Measurements from ENCODE around the gene SRSF12.

Gene SRSF12

GRCh38 chr6:89059227-89059626 lies 58.6 kb downstream of the SRSF12 start:
- TF ChIP-seq CTCF (IDR thresholded peaks at IDR 0.05; ENCODE audit: borderline replicate concordance, insufficient read depth, low read depth, low read length) = no peak
- H3K4me3 ChIP-seq (ENCODE audit: low read depth, low read length) = no peak overlapping the region

- no peak overlapping the region for H3K4me3 ChIP-seq (ENCODE audit: low read depth, low read length)
- TF ChIP-seq CTCF (IDR thresholded peaks at IDR 0.05; ENCODE audit: borderline replicate concordance, insufficient read depth, low read depth, low read length) = no peak
Observed at GRCh38 chr6:89058627-89059026, 59.2 kb downstream of the SRSF12 start.

GRCh38 chr6:89057759-89058158 lies 60.1 kb downstream of the SRSF12 start:
- H3K4me3 ChIP-seq (ENCODE audit: low read depth, low read length) = no peak overlapping the region
- no peak for TF ChIP-seq CTCF (IDR thresholded peaks at IDR 0.05; ENCODE audit: borderline replicate concordance, insufficient read depth, low read depth, low read length)

GRCh38 chr6:89054208-89054607 lies 63.7 kb downstream of the SRSF12 start:
- H3K4me3 ChIP-seq (ENCODE audit: low read depth, low read length) = no peak overlapping the region
- no peak for TF ChIP-seq CTCF (IDR thresholded peaks at IDR 0.05; ENCODE audit: borderline replicate concordance, insufficient read depth, low read depth, low read length)

- no peak overlapping the region for H3K4me3 ChIP-seq (ENCODE audit: low read depth, low read length)
- no peak for TF ChIP-seq CTCF (IDR thresholded peaks at IDR 0.05; ENCODE audit: borderline replicate concordance, insufficient read depth, low read depth, low read length)
Observed at GRCh38 chr6:89051676-89052075, 66.2 kb downstream of the SRSF12 start.

GRCh38 chr6:89050697-89051096 lies 67.2 kb downstream of the SRSF12 start:
- TF ChIP-seq CTCF (IDR thresholded peaks at IDR 0.05; ENCODE audit: borderline replicate concordance, insufficient read depth, low read depth, low read length) = no peak

GRCh38 chr6:89050155-89050554 lies 67.7 kb downstream of the SRSF12 start:
- H3K4me3 ChIP-seq (ENCODE audit: low read depth, low read length) = no peak overlapping the region
- no peak for TF ChIP-seq CTCF (IDR thresholded peaks at IDR 0.05; ENCODE audit: borderline replicate concordance, insufficient read depth, low read depth, low read length)

More at GRCh38 chr6:89050697-89051096, 67.2 kb downstream of the SRSF12 start:
- no peak overlapping the region for H3K4me3 ChIP-seq (ENCODE audit: low read depth, low read length)

All from GM12875 (cell line).